Neural crest cell (in vitro differentiated cells): ENCODE results near the gene ITGA2B. TPM values are rescaled to one million over a fixed set of nuclear protein-coding genes. Genes with fewer than 3 reads are reported as not detected.

Source experiments
- DNase-seq: peaks from one replicate; pipeline ENCODE4 v3.0.0; 2021; ENCODE audit warnings: low read depth, mixed read lengths, low spot score
- H3K27ac Mint-ChIP-seq: one replicate; pipeline ENCODE4 v1.8.0; 2021; ENCODE audit warnings: mild to moderate bottlenecking, mixed read lengths; ENCODE audit not compliant: unreplicated experiment
- H3K27me3 Mint-ChIP-seq: 2 replicates; pipeline ENCODE4 v1.8.0; 2021; ENCODE audit warnings: low read depth, mild to moderate bottlenecking, mixed read lengths
- H3K36me3 Mint-ChIP-seq: 2 replicates; pipeline ENCODE4 v1.8.0; 2021; ENCODE audit warnings: low read depth, mild to moderate bottlenecking, mixed read lengths
- H3K4me1 Mint-ChIP-seq: 2 replicates; pipeline ENCODE4 v1.8.0; 2021; ENCODE audit warnings: mixed read lengths
- H3K4me3 Mint-ChIP-seq: one replicate; pipeline ENCODE4 v1.8.0; 2021; ENCODE audit warnings: mild to moderate bottlenecking, mixed read lengths
- H3K9me3 Mint-ChIP-seq: 2 replicates; pipeline ENCODE4 v1.8.0; 2021; ENCODE audit warnings: mixed read lengths
- CTCF ChIP-seq: fragments of 200-600 bp; sonication (generic); conservative IDR thresholded peaks from 2 replicates; pipeline ENCODE4 v1.5.0; 2021; ENCODE audit warnings: antibody characterized with exemption, mild to moderate bottlenecking
- long read RNA-seq: library from polyadenylated mRNA; unstranded; transcript quantifications from one replicate; pipeline ENCODE4 v2.0.0, GENCODE V29; 2020
- total RNA-seq: library from RNA; stranded (reverse); gene quantifications from 2 replicates; pipeline ENCODE4 v1.2.1, GENCODE V29; 2021

The ITGA2B gene
- total RNA-seq: 7.3 and 8.1 TPM in 2 replicates
- long read RNA-seq, partial matches to known transcripts: 1 of 2 reads
- long read RNA-seq, other reads (novel, unspliced or antisense): 1 of 2 reads

- Mint-ChIP-seq H3K27me3 (peaks cover 21% of the 10 kb centered on the region), H3K4me3 (peak within 1 kb of the TSS; percentile 56), H3K9me3 (no peaks in the 10 kb centered on the region), H3K36me3 (no peaks in the 10 kb centered on the region), H3K4me1 (peaks cover 17% of the 10 kb centered on the region), H3K27ac (no peak within 1 kb of the TSS)
- no peak for DNase-seq
- TF ChIP-seq CTCF: no peak
These were observed at the start of gene ITGA2B for GRCh38 chr17:44389281-44389680. ITGA2B (minus strand) TSS chr17:44389649; CDS start chr17:44389473, 176 bp downstream.

GRCh38 chr17:44439168-44439567 is 49.7 kb upstream of the ITGA2B start:
- no peak overlapping the region for H3K4me3 Mint-ChIP-seq
- peaks cover 17% of the 10 kb centered on the region for H3K4me1 Mint-ChIP-seq
- peaks cover 3% of the 10 kb centered on the region for H3K36me3 Mint-ChIP-seq
- no peak for TF ChIP-seq CTCF
- no peaks in the 10 kb centered on the region for H3K27me3 Mint-ChIP-seq
- DNase-seq: no peak
- no peaks in the 10 kb centered on the region for H3K9me3 Mint-ChIP-seq
- no peak overlapping the region for H3K27ac Mint-ChIP-seq

- Mint-ChIP-seq H3K4me3 (no peak overlapping the region), H3K36me3 (peaks cover 3% of the 10 kb centered on the region), H3K27me3 (no peaks in the 10 kb centered on the region), H3K9me3 (no peaks in the 10 kb centered on the region), H3K4me1 (peaks cover 15% of the 10 kb centered on the region), H3K27ac (peak overlapping the region; percentile 3)
- no peak for DNase-seq
- no peak for TF ChIP-seq CTCF
These were observed 49.2 kb upstream of the ITGA2B start for GRCh38 chr17:44438636-44439035.

GRCh38 chr17:44436336-44436735 is 46.9 kb upstream of the ITGA2B start:
- Mint-ChIP-seq H3K36me3 (peaks cover 9% of the 10 kb centered on the region), H3K4me1 (peaks cover 15% of the 10 kb centered on the region), H3K4me3 (no peak overlapping the region), H3K9me3 (no peaks in the 10 kb centered on the region), H3K27ac (no peak overlapping the region), H3K27me3 (no peaks in the 10 kb centered on the region)
- DNase-seq: no peak
- no peak for TF ChIP-seq CTCF

- Mint-ChIP-seq H3K4me3 (no peak overlapping the region), H3K27me3 (no peaks in the 10 kb centered on the region), H3K36me3 (peaks cover 9% of the 10 kb centered on the region), H3K27ac (no peak overlapping the region), H3K4me1 (no peaks in the 10 kb centered on the region), H3K9me3 (no peaks in the 10 kb centered on the region)
- no peak for TF ChIP-seq CTCF
- DNase-seq: no peak
These were observed 43.1 kb upstream of the ITGA2B start for GRCh38 chr17:44432254-44433157.
